ENCODE data around the gene RIMBP2.

GRCh38 chr12:130412384-130412783 lies 303.7 kb downstream of the RIMBP2 start:
- TF ChIP-seq CTCF (IDR thresholded peaks at IDR 0.05; ENCODE audit: borderline replicate concordance, extremely low read depth, low read length, poor library complexity, severe bottlenecking) (no peak), EZH2 (IDR thresholded peaks at IDR 0.05; ENCODE audit: borderline replicate concordance, low read depth, low read length, severe bottlenecking) (no peak)
